Loucy (cell line): Measurements from ENCODE around the gene CETN2.

Source experiments
- CTCF ChIP-seq: fragments of 200-600 bp; sonication (generic); conservative IDR thresholded peaks from 2 replicates; pipeline ENCODE4 v1.5.1; 2014; ENCODE audit warnings: mild to moderate bottlenecking, antibody characterized with exemption, low read length
- EZH2phosphoT487 ChIP-seq: fragments of 200-600 bp; IDR thresholded peaks from 2 replicates; pipeline ENCODE4 v1.6.1; 2018; ENCODE audit warnings: antibody characterized with exemption, mild to moderate bottlenecking, moderate library complexity, borderline replicate concordance

- TF ChIP-seq CTCF (no peak), EZH2phosphoT487 (no peak)
Observed at GRCh38 chrX:152847281-152847680, 16.7 kb upstream of the CETN2 start.
